ENCODE data around the gene TP63.

The TP63 gene

GRCh38 chr3:189942948-189943347, 311.8 kb downstream of the TP63 start:
- DNase-seq: no peak

GRCh38 chr3:189944285-189945145, 313.3 kb downstream of the TP63 start:
- no peak for DNase-seq

- no peak for DNase-seq
Observed at GRCh38 chr3:189945935-189946709, 314.9 kb downstream of the TP63 start.
